Renal cortex interstitium (tissue), 11 donors: ENCODE measurements around the gene CYP26B1. TPM values are rescaled to one million over a fixed set of nuclear protein-coding genes. Genes with fewer than 3 reads are reported as not detected.

Source experiments
- DNase-seq, 11 donors: peaks; one replicate each; pipeline ENCODE4 v3.0.0-alpha.2; 2013; ENCODE audit warnings: low read depth in 9 of 11, low spot score in 4 of 11; ENCODE audit errors: extremely low read depth in 1 of 11
- polyA plus RNA-seq, 3 donors: library from polyadenylated mRNA; unstranded; fragments of 120-200 nt; gene quantifications; one replicate each; pipeline ENCODE4 v1.2.1, GENCODE V29; 2013; ENCODE audit not compliant: insufficient read length in 3 of 3

CYP26B1 gene
- polyA plus RNA-seq, 3 donors: 13.5 to 32.2 (median 17.5) TPM

- no peak for DNase-seq
Measured at GRCh38 chr2:72118386-72118785, 29.3 kb downstream of the CYP26B1 start.

GRCh38 chr2:72117718-72118117 lies 29.9 kb downstream of the CYP26B1 start:
- DNase-seq: no peak

- no peak for DNase-seq
Measured at GRCh38 chr2:72117029-72117428, 30.6 kb downstream of the CYP26B1 start.

- no peak for DNase-seq
Measured at GRCh38 chr2:72116081-72116533, 31.6 kb downstream of the CYP26B1 start.

- no peak for DNase-seq
Measured at GRCh38 chr2:72115110-72116080, 32.3 kb downstream of the CYP26B1 start.

DNA sequence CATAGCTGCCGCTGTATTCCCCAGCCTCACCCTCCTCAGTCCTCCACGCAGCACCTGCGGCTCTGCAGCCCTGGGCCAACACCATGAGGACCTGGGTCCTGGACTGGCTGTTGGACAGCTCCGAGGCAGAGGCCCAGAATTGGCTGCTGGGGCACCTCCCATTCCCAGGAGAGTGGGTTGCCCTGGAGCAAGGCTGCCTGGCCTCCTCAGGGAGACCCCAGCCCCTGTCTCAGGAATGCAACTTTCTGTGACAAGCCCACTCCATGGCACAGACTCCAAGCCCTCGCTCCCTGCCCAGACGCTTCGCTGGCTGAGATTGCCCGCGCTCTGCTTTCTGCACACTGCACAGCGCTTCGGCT lies 33.0 kb downstream of the CYP26B1 start:
- DNase-seq: no peak

DNA sequence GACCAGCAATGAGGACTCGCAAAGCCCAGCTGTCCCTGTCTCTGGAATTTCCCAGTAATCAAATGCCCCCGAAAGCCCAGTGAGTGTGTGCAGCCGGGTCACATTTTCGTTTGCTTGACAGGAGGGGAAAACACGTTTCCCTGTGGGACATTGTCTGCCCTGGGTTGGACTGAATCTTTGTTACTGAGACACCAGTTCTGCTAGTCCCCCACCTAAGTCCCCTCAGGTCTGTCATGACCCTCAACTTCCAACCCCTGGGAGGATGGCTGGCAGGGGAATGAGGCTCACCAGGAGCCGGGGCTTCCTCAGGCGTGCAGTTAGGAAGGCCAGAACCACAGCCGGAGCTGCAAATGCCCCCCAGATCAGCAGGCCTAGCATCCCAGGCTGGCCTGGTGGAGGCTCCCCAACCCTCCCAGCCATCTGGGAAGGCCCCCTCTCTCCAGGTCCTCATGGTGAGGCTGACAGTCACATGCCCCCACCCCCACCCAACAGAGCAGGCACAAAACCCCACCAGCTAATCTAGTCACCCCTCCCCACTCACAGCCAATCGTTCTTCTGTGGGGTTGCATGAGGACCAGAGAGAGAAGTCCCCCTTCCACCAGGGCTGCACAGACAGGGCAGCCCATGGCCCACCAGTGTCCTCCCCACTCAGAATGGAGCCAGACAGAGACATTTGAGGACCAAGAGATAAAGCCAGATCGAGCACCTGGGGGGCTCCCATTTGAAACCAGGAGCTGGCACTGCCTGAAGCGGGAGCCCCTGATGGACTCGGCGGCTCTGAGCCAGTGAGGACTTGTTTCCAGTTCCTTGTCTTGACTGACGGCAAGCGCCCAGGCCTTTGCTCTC lies 33.6 kb downstream of the CYP26B1 start:
- DNase-seq: no peak

- no peak for DNase-seq
Measured at GRCh38 chr2:72112981-72113846, 34.4 kb downstream of the CYP26B1 start.

GRCh38 chr2:72112401-72112800 lies 35.3 kb downstream of the CYP26B1 start:
- no peak for DNase-seq

- no peak for DNase-seq
Measured at GRCh38 chr2:72111061-72111460, 36.6 kb downstream of the CYP26B1 start.

- no peak for DNase-seq
Measured at GRCh38 chr2:72109904-72110303, 37.8 kb downstream of the CYP26B1 start.

GRCh38 chr2:72109291-72109690 lies 38.4 kb downstream of the CYP26B1 start:
- no peak for DNase-seq

DNA sequence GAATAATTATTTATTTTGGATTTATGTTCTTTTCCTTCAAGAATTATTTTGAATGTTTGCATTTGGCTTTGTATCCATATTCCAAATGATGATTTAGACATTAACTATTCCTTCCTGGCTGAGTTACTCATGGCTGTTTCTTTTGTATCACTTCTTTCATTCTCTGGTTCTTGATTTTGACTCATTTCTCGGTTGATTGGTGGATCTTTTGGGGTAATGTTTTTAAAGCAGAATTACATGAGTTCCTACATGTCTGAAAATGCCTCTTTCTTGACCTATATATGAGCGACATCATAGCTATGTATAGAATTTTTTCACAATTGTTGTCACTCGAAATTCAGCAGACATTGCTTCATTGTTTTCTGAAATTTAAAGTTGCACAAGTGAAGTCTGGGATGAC lies 39.5 kb downstream of the CYP26B1 start:
- no peak for DNase-seq

- DNase-seq: no peak
Measured at GRCh38 chr2:72106978-72107377, 40.7 kb downstream of the CYP26B1 start.

DNA sequence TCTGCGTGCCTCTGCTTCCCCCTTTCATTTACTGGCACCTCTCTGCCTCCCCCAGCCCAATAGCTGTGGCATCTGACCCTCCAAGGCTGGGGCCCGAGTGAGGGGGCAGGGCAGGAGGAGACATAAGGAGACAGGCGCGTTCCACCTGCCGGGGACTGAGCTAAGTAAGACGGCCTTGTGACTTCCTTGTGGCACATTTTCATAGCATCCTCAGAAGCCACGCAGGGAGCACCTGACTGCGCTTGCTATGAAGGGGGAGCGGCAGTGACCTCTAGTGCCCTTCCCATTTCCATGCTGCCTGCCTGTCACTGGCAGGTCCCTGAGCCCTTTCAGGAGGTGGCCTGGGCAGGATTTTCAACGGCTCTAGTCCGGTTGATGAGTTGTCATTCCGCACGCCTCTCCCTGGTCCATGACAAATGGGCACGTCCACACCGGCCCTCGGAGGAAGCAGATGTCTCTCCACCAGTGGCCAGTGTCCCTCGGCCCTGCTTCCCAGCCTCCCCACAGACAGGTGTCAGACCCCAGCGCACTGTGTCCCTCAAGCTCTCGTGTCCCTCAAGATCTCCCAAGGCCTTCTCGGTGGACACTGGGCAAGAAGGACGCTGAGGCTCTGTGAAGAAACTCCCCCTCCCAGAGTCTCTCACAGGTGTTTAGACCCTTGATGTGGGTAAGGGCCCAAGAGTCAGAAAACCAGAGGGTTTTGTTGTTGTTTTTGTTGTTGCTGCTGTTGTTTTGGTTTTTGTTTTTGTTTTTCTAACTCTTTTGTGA lies 42.7 kb downstream of the CYP26B1 start:
- no peak for DNase-seq

- DNase-seq: no peak
Measured at GRCh38 chr2:72103690-72104089, 44.0 kb downstream of the CYP26B1 start.

GRCh38 chr2:72103161-72103560 lies 44.5 kb downstream of the CYP26B1 start:
- DNase-seq: no peak

DNA sequence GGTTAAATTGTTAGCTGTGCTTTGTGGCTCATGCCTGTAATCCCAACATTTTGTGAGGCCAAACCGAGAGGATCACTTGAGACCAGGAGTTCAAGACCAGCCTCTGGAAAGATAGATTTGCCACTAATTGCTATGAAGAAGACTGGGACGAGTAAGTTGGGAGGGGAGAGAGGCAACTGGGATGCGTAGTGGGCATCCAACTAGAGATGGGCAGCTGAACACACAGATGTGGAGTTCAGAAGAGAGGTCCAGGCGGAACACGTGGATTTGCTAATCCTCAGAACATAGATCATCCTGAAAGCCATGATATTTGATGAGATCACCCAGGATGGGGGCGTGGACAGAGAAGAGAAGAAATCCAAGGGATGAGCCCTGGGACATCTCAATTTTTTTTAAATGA lies 48.7 kb downstream of the CYP26B1 start:
- DNase-seq: no peak
